ENCODE data around the gene PRSS12. TPM values are rescaled to one million over a fixed set of nuclear protein-coding genes. Genes with fewer than 3 reads are reported as not detected.

PRSS12 gene
- total RNA-seq, 1 experiment from 2014 or later: 3.1 TPM

DNA sequence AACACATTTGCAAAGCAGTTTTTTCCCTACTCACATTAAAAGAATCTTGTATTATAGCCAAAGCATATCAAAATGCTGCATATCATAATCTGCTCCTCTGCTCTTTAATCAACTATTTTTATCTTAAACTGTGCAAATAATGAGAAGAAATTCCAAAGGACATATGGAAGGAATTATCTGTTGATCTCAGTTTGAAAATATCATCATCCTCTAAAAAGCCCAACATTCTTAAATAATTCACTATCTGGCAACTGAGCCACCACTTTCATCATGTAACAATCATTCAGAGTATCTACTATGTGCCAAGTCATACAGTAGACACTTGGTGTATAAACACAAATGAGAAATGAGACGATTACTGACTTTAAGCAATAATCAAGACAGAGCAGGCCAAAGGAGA is 63.0 kb downstream of the PRSS12 start:
- intact Hi-C loops (cut with micrococcal nuclease; ENCODE audit: unreplicated experiment): no loop called here
- H3K4me1 ChIP-seq (ENCODE audit: insufficient read depth, low read length, poor library complexity, severe bottlenecking): no peaks in the 10 kb centered on the region
- no peak overlapping the region for H3K4me3 ChIP-seq (ENCODE audit: low read depth, low read length, poor library complexity, severe bottlenecking)
- no peak overlapping the region for H3K27ac ChIP-seq (ENCODE audit: low read depth, low read length, poor library complexity, severe bottlenecking)
- no peaks in the 10 kb centered on the region for H3K27me3 ChIP-seq (replicated peaks; ENCODE audit: insufficient read depth, low read depth, low read length, poor library complexity)
- H3K36me3 ChIP-seq (ENCODE audit: insufficient read depth, low read length, poor library complexity, severe bottlenecking): no peaks in the 10 kb centered on the region
- no peak for TF ChIP-seq EZH2 (IDR thresholded peaks at IDR 0.05; ENCODE audit: borderline replicate concordance, low read depth, low read length, poor library complexity, severe bottlenecking)
- TF ChIP-seq, protein P1, sequence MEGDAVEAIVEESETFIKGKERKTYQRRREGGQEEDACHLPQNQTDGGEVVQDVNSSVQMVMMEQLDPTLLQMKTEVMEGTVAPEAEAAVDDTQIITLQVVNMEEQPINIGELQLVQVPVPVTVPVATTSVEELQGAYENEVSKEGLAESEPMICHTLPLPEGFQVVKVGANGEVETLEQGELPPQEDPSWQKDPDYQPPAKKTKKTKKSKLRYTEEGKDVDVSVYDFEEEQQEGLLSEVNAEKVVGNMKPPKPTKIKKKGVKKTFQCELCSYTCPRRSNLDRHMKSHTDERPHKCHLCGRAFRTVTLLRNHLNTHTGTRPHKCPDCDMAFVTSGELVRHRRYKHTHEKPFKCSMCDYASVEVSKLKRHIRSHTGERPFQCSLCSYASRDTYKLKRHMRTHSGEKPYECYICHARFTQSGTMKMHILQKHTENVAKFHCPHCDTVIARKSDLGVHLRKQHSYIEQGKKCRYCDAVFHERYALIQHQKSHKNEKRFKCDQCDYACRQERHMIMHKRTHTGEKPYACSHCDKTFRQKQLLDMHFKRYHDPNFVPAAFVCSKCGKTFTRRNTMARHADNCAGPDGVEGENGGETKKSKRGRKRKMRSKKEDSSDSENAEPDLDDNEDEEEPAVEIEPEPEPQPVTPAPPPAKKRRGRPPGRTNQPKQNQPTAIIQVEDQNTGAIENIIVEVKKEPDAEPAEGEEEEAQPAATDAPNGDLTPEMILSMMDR (conservative IDR thresholded peaks at IDR 0.05; ENCODE audit: low read depth, low read length): no peak
- DNase-seq (ENCODE audit: low spot score): no peak
- no TSS peak for BruUV-seq (replicated peaks)
- CTCF ChIA-PET: no interaction called here
- POLR2A ChIA-PET (ENCODE audit: low non-redundant PET): no interaction called here
- no peaks in the 10 kb centered on the region for H3K9me3 ChIP-seq (ENCODE audit: low read depth, low read length, poor library complexity, severe bottlenecking)

DNA sequence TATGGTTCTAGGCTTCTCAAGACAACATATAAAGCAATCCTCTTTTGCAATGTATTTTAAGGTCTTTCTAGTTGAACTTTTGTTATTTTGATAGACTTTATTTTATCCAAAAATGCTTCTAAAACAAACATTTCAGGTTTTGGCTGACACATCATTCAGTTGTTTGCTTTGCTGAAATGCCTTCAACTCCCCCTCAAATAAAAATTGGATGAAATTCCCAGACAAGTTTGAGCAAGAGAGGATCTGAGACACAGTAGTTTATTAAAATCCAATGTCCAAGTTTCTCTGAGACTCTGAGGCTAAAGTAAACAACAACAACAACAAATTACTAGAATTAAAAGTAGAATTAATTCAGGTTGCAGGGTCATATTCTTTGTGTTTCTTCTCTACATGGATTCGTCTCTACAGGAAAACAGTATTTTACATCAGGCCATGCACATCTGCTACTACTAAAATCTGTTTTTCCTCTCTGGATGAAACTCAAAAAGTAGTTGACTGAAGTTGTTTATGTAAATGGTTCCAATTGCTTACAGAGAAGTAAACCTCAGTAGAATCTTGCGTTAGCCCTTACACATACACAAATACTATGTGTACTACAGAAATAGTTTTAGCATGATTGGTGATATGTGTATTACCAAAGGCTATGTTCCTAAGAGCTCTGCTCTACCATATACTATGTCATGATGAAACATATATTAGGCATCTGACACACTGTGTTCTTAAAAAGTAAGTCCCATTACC is 64.9 kb downstream of the PRSS12 start:
- POLR2A ChIA-PET (ENCODE audit: low non-redundant PET): no interaction called here
- no TSS peak for BruUV-seq (replicated peaks)

GRCh38 chr4:118286685-118287084 is 66.1 kb downstream of the PRSS12 start:
- no TSS peak for BruUV-seq (replicated peaks)
- DNase-seq (ENCODE audit: low spot score): no peak
- no peaks in the 10 kb centered on the region for H3K9me3 ChIP-seq (ENCODE audit: low read depth, low read length, poor library complexity, severe bottlenecking)
- no peaks in the 10 kb centered on the region for H3K4me1 ChIP-seq (ENCODE audit: insufficient read depth, low read length, poor library complexity, severe bottlenecking)
- no peak overlapping the region for H3K27ac ChIP-seq (ENCODE audit: low read depth, low read length, poor library complexity, severe bottlenecking)
- H3K36me3 ChIP-seq (ENCODE audit: insufficient read depth, low read length, poor library complexity, severe bottlenecking): no peaks in the 10 kb centered on the region
- TF ChIP-seq, protein P1 (conservative IDR thresholded peaks at IDR 0.05; ENCODE audit: low read depth, low read length): no peak
- TF ChIP-seq EZH2 (IDR thresholded peaks at IDR 0.05; ENCODE audit: borderline replicate concordance, low read depth, low read length, poor library complexity, severe bottlenecking): no peak
- no peak overlapping the region for H3K4me3 ChIP-seq (ENCODE audit: low read depth, low read length, poor library complexity, severe bottlenecking)
- POLR2A ChIA-PET (ENCODE audit: low non-redundant PET): no interaction called here
- no peaks in the 10 kb centered on the region for H3K27me3 ChIP-seq (replicated peaks; ENCODE audit: insufficient read depth, low read depth, low read length, poor library complexity)
- CTCF ChIA-PET: no interaction called here
- intact Hi-C loops (cut with micrococcal nuclease; ENCODE audit: unreplicated experiment): no loop called here

More for the DNA sequence above, 64.9 kb downstream of the PRSS12 start:
- CTCF ChIA-PET: no interaction called here
- DNase-seq (ENCODE audit: low spot score): no peak
- Histone ChIP-seq H3K4me3 (ENCODE audit: low read depth, low read length, poor library complexity, severe bottlenecking) (no peak overlapping the region), H3K36me3 (ENCODE audit: insufficient read depth, low read length, poor library complexity, severe bottlenecking) (no peaks in the 10 kb centered on the region), H3K27me3 (replicated peaks; ENCODE audit: insufficient read depth, low read depth, low read length, poor library complexity) (no peaks in the 10 kb centered on the region), H3K27ac (ENCODE audit: low read depth, low read length, poor library complexity, severe bottlenecking) (no peak overlapping the region), H3K9me3 (ENCODE audit: low read depth, low read length, poor library complexity, severe bottlenecking) (no peaks in the 10 kb centered on the region), H3K4me1 (ENCODE audit: insufficient read depth, low read length, poor library complexity, severe bottlenecking) (no peaks in the 10 kb centered on the region)
- intact Hi-C loops (cut with micrococcal nuclease; ENCODE audit: unreplicated experiment): no loop called here
- TF ChIP-seq, protein P1 (conservative IDR thresholded peaks at IDR 0.05; ENCODE audit: low read depth, low read length): no peak
- no peak for TF ChIP-seq EZH2 (IDR thresholded peaks at IDR 0.05; ENCODE audit: borderline replicate concordance, low read depth, low read length, poor library complexity, severe bottlenecking)

Measured in A673 (cell line).